ENCODE measurements around the gene SYT12. TPM values are rescaled to one million over a fixed set of nuclear protein-coding genes. Genes with fewer than 3 reads are reported as not detected.

The SYT12 gene
- total RNA-seq, 1 experiment from 2014 or later: 4.8 TPM

DNA sequence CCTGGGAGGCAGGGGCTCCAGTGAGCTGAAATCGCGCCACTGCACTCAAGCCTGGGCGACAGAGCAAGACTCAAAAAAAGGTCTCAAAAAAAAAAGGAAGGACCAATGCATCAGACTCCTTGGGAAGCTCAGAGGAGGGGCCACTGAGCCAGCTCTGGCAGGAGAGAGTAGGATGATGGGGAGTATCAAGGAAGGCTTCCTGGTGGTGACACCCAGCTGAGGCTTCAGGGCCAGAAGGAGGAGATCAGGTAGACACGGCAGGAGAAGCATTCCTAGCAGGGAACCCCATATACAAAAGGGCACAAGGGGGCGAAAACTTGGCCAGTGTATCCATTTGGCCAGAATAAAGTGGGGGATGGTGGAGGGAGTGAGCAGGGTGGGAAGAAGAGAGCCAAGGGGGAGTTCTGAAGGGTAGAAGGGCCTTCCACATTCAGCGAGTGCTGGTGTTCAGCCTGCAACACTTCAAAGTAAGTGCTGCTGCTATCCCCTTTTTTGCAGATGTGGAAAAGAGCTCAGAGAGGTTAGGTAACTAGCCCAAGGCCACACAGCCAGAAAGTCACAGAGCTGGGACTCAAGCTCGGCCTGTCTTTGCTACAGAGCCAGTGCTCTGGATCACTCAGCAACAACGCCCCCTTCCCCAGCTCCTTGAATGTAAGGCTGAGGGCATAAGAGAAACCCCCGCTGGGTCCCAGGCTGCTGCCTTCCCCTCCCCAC lies 28.4 kb downstream of the SYT12 start:
- Histone ChIP-seq H3F3A (ENCODE audit: low read length, unreplicated experiment) (peaks cover 3% of the 10 kb centered on the region), H3K36me3 (ENCODE audit: low read depth, low read length) (no peaks in the 10 kb centered on the region), H2AFZ (ENCODE audit: low read length) (no peak overlapping the region), H4K20me1 (ENCODE audit: low read length) (no peaks in the 10 kb centered on the region), H3K27me3 (ENCODE audit: low read length) (no peaks in the 10 kb centered on the region), H3K79me2 (ENCODE audit: low read length) (peaks cover 3% of the 10 kb centered on the region; the same call in 1 of the 2 replicates), H3K9me3 (ENCODE audit: low read length) (no peaks in the 10 kb centered on the region), H3K4me1 (ENCODE audit: insufficient read depth, low read length) (peaks cover 26% of the 10 kb centered on the region), H3K4me2 (ENCODE audit: low read length) (no peak overlapping the region), H3K9ac (ENCODE audit: low read length) (no peak overlapping the region), H3K9me2 (replicated peaks; ENCODE audit: low read length) (no peaks in the 10 kb centered on the region), H3K27ac (ENCODE audit: low read length) (no peak overlapping the region), H3K4me3 (ENCODE audit: low read length) (no peak overlapping the region)
- ChIA-PET POLR2A (ENCODE audit: unreplicated experiment) (no interaction called here), CTCF (interaction anchor here (0.6 kb wide), 2 partner anchors 121 to 330 kb away, joined by 3 read pairs; no protein-coding TSS in a partner anchor)
- no TSS peak for BruUV-seq (replicated peaks)
- DNase-seq: no peak
- intact Hi-C loops (cut with micrococcal nuclease): loop anchor here (10.0 kb wide), 2 partner anchors 167 to 193 kb away; no protein-coding TSS in a partner anchor
- no peak for TF ChIP-seq EZH2phosphoT487 (IDR thresholded peaks at IDR 0.05; ENCODE audit: borderline replicate concordance, low read length)
- no peak for TF ChIP-seq EZH2 (IDR thresholded peaks at IDR 0.05; ENCODE audit: low read length, unreplicated experiment)
- TF ChIP-seq, protein P1, sequence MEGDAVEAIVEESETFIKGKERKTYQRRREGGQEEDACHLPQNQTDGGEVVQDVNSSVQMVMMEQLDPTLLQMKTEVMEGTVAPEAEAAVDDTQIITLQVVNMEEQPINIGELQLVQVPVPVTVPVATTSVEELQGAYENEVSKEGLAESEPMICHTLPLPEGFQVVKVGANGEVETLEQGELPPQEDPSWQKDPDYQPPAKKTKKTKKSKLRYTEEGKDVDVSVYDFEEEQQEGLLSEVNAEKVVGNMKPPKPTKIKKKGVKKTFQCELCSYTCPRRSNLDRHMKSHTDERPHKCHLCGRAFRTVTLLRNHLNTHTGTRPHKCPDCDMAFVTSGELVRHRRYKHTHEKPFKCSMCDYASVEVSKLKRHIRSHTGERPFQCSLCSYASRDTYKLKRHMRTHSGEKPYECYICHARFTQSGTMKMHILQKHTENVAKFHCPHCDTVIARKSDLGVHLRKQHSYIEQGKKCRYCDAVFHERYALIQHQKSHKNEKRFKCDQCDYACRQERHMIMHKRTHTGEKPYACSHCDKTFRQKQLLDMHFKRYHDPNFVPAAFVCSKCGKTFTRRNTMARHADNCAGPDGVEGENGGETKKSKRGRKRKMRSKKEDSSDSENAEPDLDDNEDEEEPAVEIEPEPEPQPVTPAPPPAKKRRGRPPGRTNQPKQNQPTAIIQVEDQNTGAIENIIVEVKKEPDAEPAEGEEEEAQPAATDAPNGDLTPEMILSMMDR (conservative IDR thresholded peaks at IDR 0.05; ENCODE audit: low read depth, low read length): no peak
- no peak for ATAC-seq

DNA sequence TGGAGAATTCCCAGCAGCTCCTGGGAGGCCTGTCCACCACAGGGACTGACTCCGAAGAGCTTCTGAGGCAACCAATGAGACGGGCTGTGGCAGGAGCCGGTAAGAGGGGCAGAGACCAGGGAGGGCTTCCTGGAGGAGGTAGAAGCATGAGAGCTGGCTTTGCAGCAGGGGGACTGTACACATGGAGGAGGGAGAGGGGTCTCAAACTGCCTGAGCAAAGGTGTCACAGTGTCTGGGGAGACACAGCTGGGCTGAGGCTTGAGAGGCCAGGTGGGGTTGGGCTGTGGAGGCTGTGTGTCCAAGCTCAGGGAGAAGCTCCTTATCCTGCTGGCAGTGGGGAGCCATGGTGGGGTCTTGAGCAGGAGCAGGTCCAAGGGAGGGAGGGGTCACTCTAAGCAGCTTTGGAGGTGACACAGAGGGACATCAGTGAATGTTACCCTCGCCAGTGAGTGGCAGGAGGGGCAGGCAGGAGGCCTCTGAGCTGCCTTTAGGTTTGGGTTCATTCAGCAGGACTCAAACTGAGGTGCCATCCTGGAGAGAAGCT lies 29.1 kb downstream of the SYT12 start:
- H3F3A ChIP-seq (ENCODE audit: low read length, unreplicated experiment): peaks cover 3% of the 10 kb centered on the region
- no peak for ATAC-seq
- H2AFZ ChIP-seq (ENCODE audit: low read length): no peak overlapping the region
- H3K9ac ChIP-seq (ENCODE audit: low read length): no peak overlapping the region
- H3K27me3 ChIP-seq (ENCODE audit: low read length): no peaks in the 10 kb centered on the region
- POLR2A ChIA-PET (ENCODE audit: unreplicated experiment): no interaction called here
- H4K20me1 ChIP-seq (ENCODE audit: low read length): no peaks in the 10 kb centered on the region
- CTCF ChIA-PET: no interaction called here
- no peak for DNase-seq
- H3K9me3 ChIP-seq (ENCODE audit: low read length): no peaks in the 10 kb centered on the region
- H3K4me2 ChIP-seq (ENCODE audit: low read length): no peak overlapping the region
- BruUV-seq (replicated peaks): no TSS peak
- H3K79me2 ChIP-seq (ENCODE audit: low read length): peaks cover 8% of the 10 kb centered on the region
- TF ChIP-seq EZH2 (IDR thresholded peaks at IDR 0.05; ENCODE audit: low read length, unreplicated experiment) (no peak), EZH2phosphoT487 (IDR thresholded peaks at IDR 0.05; ENCODE audit: borderline replicate concordance, low read length) (no peak)
- TF ChIP-seq, protein P1 (conservative IDR thresholded peaks at IDR 0.05; ENCODE audit: low read depth, low read length): no peak
- H3K27ac ChIP-seq (ENCODE audit: low read length): no peak overlapping the region
- H3K4me1 ChIP-seq (ENCODE audit: insufficient read depth, low read length): peaks cover 30% of the 10 kb centered on the region
- H3K9me2 ChIP-seq (replicated peaks; ENCODE audit: low read length): no peaks in the 10 kb centered on the region
- intact Hi-C loops (cut with micrococcal nuclease): loop anchor here (10.0 kb wide), 2 partner anchors 167 to 193 kb away; no protein-coding TSS in a partner anchor
- no peaks in the 10 kb centered on the region for H3K36me3 ChIP-seq (ENCODE audit: low read depth, low read length)
- H3K4me3 ChIP-seq (ENCODE audit: low read length): no peak overlapping the region

DNA sequence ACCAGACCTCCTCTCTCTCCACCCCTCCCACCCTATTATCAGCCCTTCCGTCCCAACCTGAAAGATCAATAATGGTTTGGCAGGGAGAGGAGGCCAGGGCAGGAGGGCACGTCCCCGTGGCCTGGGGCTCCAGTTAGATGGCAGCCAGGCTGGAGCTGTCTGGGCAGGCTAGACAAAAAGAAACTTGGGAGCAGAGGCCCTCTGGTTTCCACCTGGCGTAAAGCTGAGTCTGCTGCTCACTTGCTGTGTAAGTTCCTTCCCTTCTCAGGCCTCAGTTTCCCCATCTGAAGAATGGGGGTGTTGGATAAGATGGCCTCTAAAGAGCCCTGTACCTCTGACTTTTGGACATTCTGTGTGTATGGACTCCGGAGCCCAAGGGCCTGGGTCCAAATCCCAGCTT lies 30.0 kb downstream of the SYT12 start:
- Histone ChIP-seq H3K4me1 (ENCODE audit: insufficient read depth, low read length) (peaks cover 37% of the 10 kb centered on the region), H4K20me1 (ENCODE audit: low read length) (no peaks in the 10 kb centered on the region), H3K4me3 (ENCODE audit: low read length) (no peak overlapping the region), H2AFZ (ENCODE audit: low read length) (no peak overlapping the region), H3F3A (ENCODE audit: low read length, unreplicated experiment) (peaks cover 3% of the 10 kb centered on the region), H3K27me3 (ENCODE audit: low read length) (no peaks in the 10 kb centered on the region), H3K27ac (ENCODE audit: low read length) (no peak overlapping the region), H3K36me3 (ENCODE audit: low read depth, low read length) (no peaks in the 10 kb centered on the region), H3K9ac (ENCODE audit: low read length) (no peak overlapping the region), H3K4me2 (ENCODE audit: low read length) (no peak overlapping the region), H3K9me2 (replicated peaks; ENCODE audit: low read length) (no peaks in the 10 kb centered on the region), H3K79me2 (ENCODE audit: low read length) (peaks cover 16% of the 10 kb centered on the region), H3K9me3 (ENCODE audit: low read length) (no peaks in the 10 kb centered on the region)
- POLR2A ChIA-PET (ENCODE audit: unreplicated experiment): interaction anchor here (0.6 kb wide), 1 partner anchor 1195 kb away, joined by 3 read pairs; no protein-coding TSS in a partner anchor
- BruUV-seq (replicated peaks): no TSS peak
- CTCF ChIA-PET: interaction anchor here (0.7 to 0.8 kb wide), 2 partner anchors 13 to 131 kb away, joined by 6 to 11 read pairs; no protein-coding TSS in a partner anchor
- DNase-seq (no peak), ATAC-seq (no peak)
- TF ChIP-seq, protein P1 (conservative IDR thresholded peaks at IDR 0.05; ENCODE audit: low read depth, low read length): no peak
- no peak for TF ChIP-seq EZH2 (IDR thresholded peaks at IDR 0.05; ENCODE audit: low read length, unreplicated experiment)
- no peak for TF ChIP-seq EZH2phosphoT487 (IDR thresholded peaks at IDR 0.05; ENCODE audit: borderline replicate concordance, low read length)
- intact Hi-C loops (cut with micrococcal nuclease): loop anchor here (10.0 kb wide), 2 partner anchors 168 to 192 kb away; no protein-coding TSS in a partner anchor

All from PC-3 (cell line).